Measurements from ENCODE around the gene MB.

The MB gene

DNA sequence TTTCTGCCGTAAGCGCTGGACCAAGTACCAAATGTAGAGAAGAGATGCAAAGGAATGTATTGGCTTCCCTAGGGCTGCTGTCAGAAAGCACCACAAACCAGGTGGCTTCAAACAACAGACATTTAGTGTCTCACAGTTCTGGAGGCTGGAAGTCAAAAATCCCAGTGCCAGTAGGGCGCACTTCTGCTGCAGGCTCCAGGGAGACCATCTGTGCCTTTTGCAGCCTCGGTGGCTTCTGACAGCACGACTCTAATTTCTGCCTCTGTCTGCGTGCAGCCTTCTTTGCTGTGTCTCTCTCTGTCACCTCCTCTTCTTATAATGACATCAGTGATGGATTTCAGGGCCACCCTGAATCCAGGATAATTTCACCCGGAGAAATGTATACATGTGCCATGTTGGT is 34.0 kb upstream of the MB start:
- no peak for ATAC-seq
- TF ChIP-seq, protein P1, sequence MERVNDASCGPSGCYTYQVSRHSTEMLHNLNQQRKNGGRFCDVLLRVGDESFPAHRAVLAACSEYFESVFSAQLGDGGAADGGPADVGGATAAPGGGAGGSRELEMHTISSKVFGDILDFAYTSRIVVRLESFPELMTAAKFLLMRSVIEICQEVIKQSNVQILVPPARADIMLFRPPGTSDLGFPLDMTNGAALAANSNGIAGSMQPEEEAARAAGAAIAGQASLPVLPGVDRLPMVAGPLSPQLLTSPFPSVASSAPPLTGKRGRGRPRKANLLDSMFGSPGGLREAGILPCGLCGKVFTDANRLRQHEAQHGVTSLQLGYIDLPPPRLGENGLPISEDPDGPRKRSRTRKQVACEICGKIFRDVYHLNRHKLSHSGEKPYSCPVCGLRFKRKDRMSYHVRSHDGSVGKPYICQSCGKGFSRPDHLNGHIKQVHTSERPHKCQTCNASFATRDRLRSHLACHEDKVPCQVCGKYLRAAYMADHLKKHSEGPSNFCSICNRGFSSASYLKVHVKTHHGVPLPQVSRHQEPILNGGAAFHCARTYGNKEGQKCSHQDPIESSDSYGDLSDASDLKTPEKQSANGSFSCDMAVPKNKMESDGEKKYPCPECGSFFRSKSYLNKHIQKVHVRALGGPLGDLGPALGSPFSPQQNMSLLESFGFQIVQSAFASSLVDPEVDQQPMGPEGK (CRISPR knock-in tag; IDR thresholded peaks at IDR 0.05; ENCODE audit: borderline replicate concordance) = no peak
- TF ChIP-seq ESRRG (CRISPR knock-in tag; IDR thresholded peaks at IDR 0.05) = no peak
- TF ChIP-seq ARNTL (CRISPR knock-in tag; IDR thresholded peaks at IDR 0.05; ENCODE audit: borderline replicate concordance, low read depth) = no peak
- TF ChIP-seq ZNF8 (CRISPR knock-in tag; IDR thresholded peaks at IDR 0.05) = no peak
- TF ChIP-seq TOX (CRISPR knock-in tag; IDR thresholded peaks at IDR 0.05; ENCODE audit: borderline replicate concordance) = no peak
- TF ChIP-seq ISL1 (CRISPR knock-in tag; IDR thresholded peaks at IDR 0.05) = no peak
- no peak for TF ChIP-seq ZNF565 (CRISPR knock-in tag; conservative IDR thresholded peaks at IDR 0.05; ENCODE audit: low read depth)
- no peak for TF ChIP-seq GLIS3 (CRISPR knock-in tag; IDR thresholded peaks at IDR 0.05)
- no peak for TF ChIP-seq ZC3H10 (CRISPR knock-in tag; IDR thresholded peaks at IDR 0.05)
- TF ChIP-seq, protein P2, sequence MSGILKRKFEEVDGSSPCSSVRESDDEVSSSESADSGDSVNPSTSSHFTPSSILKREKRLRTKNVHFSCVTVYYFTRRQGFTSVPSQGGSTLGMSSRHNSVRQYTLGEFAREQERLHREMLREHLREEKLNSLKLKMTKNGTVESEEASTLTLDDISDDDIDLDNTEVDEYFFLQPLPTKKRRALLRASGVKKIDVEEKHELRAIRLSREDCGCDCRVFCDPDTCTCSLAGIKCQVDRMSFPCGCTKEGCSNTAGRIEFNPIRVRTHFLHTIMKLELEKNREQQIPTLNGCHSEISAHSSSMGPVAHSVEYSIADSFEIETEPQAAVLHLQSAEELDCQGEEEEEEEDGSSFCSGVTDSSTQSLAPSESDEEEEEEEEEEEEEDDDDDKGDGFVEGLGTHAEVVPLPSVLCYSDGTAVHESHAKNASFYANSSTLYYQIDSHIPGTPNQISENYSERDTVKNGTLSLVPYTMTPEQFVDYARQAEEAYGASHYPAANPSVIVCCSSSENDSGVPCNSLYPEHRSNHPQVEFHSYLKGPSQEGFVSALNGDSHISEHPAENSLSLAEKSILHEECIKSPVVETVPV (CRISPR knock-in tag; IDR thresholded peaks at IDR 0.05) = no peak
- no peak for TF ChIP-seq RARB (CRISPR knock-in tag; IDR thresholded peaks at IDR 0.05)
- no peak for TF ChIP-seq CSDC2 (CRISPR knock-in tag; IDR thresholded peaks at IDR 0.05)
- TF ChIP-seq ZFP30 (CRISPR knock-in tag; IDR thresholded peaks at IDR 0.05) = no peak

DNA sequence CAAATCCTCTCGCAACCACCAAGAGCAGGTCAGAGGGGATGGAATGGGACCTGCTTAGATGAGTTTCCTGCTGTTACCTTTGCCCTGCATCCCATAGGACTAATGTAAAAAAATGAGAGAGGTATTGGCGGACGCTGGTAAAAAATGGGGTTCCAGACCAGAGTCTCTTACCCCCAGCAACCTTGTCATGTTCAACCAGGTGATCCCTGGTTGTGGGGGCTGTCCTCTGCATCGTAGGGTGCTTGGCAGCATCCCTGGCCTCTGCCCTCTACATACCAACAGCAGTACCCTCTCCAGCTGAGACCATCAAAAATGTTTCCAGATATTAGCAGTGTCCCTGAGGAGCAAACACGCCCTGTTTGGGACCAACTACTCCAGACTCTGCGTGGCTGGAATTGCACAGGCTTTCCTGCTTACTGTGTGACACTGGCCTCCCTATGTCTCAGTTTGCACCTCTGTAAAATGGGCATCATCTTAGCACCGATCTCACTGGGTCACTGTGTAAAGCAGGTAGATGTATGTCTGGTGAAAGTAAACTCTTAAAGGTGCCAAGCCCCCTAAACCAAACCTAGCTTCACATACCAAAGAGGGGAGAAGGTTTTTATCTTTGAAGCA is 32.6 kb upstream of the MB start:
- no peak for TF ChIP-seq TCF4 (CRISPR knock-in tag; IDR thresholded peaks at IDR 0.05; ENCODE audit: borderline replicate concordance)
- TF ChIP-seq GLIS3 (CRISPR knock-in tag; IDR thresholded peaks at IDR 0.05) = no peak
- no peak for TF ChIP-seq ZFP3 (CRISPR knock-in tag; IDR thresholded peaks at IDR 0.05)
- no peak for TF ChIP-seq BACH2 (CRISPR knock-in tag; IDR thresholded peaks at IDR 0.05; ENCODE audit: borderline replicate concordance)
- TF ChIP-seq ZNF565 (CRISPR knock-in tag; conservative IDR thresholded peaks at IDR 0.05; ENCODE audit: low read depth) = no peak
- TF ChIP-seq, protein P1 (CRISPR knock-in tag; IDR thresholded peaks at IDR 0.05; ENCODE audit: borderline replicate concordance) = no peak
- no peak for TF ChIP-seq SNAI2 (CRISPR knock-in tag; IDR thresholded peaks at IDR 0.05)
- no peak for TF ChIP-seq ESRRG (CRISPR knock-in tag; IDR thresholded peaks at IDR 0.05)
- TF ChIP-seq PPARA (CRISPR knock-in tag; IDR thresholded peaks at IDR 0.05; ENCODE audit: borderline replicate concordance) = no peak
- TF ChIP-seq CSDC2 (CRISPR knock-in tag; IDR thresholded peaks at IDR 0.05) = no peak
- TF ChIP-seq ZC3H10 (CRISPR knock-in tag; IDR thresholded peaks at IDR 0.05) = no peak
- TF ChIP-seq, protein P3, sequence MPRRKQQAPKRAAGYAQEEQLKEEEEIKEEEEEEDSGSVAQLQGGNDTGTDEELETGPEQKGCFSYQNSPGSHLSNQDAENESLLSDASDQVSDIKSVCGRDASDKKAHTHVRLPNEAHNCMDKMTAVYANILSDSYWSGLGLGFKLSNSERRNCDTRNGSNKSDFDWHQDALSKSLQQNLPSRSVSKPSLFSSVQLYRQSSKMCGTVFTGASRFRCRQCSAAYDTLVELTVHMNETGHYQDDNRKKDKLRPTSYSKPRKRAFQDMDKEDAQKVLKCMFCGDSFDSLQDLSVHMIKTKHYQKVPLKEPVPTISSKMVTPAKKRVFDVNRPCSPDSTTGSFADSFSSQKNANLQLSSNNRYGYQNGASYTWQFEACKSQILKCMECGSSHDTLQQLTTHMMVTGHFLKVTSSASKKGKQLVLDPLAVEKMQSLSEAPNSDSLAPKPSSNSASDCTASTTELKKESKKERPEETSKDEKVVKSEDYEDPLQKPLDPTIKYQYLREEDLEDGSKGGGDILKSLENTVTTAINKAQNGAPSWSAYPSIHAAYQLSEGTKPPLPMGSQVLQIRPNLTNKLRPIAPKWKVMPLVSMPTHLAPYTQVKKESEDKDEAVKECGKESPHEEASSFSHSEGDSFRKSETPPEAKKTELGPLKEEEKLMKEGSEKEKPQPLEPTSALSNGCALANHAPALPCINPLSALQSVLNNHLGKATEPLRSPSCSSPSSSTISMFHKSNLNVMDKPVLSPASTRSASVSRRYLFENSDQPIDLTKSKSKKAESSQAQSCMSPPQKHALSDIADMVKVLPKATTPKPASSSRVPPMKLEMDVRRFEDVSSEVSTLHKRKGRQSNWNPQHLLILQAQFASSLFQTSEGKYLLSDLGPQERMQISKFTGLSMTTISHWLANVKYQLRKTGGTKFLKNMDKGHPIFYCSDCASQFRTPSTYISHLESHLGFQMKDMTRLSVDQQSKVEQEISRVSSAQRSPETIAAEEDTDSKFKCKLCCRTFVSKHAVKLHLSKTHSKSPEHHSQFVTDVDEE (CRISPR knock-in tag; IDR thresholded peaks at IDR 0.05) = no peak
- TF ChIP-seq ZFP30 (CRISPR knock-in tag; IDR thresholded peaks at IDR 0.05) = no peak
- TF ChIP-seq ZNF70 (CRISPR knock-in tag; IDR thresholded peaks at IDR 0.05) = no peak
- TF ChIP-seq OSR1 (CRISPR knock-in tag; IDR thresholded peaks at IDR 0.05) = no peak
- ATAC-seq = no peak

DNA sequence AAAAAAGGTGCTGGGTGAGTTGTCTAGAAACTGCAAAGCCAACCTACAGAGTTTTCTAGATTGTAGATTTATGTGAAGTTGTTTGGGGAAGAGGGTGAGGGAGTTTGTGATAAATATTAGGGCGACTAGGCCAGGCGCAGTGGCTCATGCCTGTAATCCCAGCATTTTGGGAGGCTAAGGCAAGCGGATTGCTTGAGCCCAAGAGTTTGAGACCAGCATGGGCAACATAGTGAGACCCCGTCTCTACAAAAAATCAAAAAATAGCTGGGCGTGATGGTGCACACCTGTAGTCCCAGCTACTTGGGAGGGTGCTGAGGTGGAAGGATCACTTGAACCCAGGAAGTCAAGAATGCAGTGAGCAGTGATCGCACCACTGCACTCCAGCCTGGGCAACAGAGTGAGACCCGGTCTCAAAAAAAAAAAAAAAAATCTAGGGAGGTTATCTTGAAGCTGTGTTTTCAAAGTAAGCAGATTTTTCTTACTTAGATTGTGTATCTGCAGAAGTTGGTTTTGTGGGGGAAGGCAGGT is 32.0 kb upstream of the MB start:
- TF ChIP-seq PPARA (CRISPR knock-in tag; IDR thresholded peaks at IDR 0.05; ENCODE audit: borderline replicate concordance) = no peak
- TF ChIP-seq, protein P2 (CRISPR knock-in tag; IDR thresholded peaks at IDR 0.05) = no peak
- no peak for TF ChIP-seq ZNF70 (CRISPR knock-in tag; IDR thresholded peaks at IDR 0.05)
- TF ChIP-seq ISL1 (CRISPR knock-in tag; IDR thresholded peaks at IDR 0.05) = no peak
- no peak; the same call in 2 of the 3 replicates for ATAC-seq

Data from SK-N-SH treated with all-trans-retinoic acid at 6 μM for 48 hours (cell line).